OCI-LY3 (cell line): ENCODE measurements around the gene MCAM.

Experiments
- H2AFZ ChIP-seq: fragments of 200-600, 300-600 bp; shearing (Covaris generic); 2 replicates; pipeline ENCODE4 v1.6.0; 2014; ENCODE audit warnings: antibody characterized with exemption, low read depth, low read length
- H3K27ac ChIP-seq: fragments of 200-600, 300-600 bp; sonication (generic); 2 replicates; pipeline ENCODE4 v1.5.1; 2014; ENCODE audit warnings: mild to moderate bottlenecking, low read length, moderate library complexity, mixed read lengths
- H3K27me3 ChIP-seq: fragments of 200-600, 300-600 bp; sonication (generic); 2 replicates; pipeline ENCODE4 v1.6.1; 2014; ENCODE audit warnings: low read depth, low read length, mixed read lengths
- H3K36me3 ChIP-seq: fragments of 200-600, 300-600 bp; sonication (generic); replicated peaks from 2 replicates; pipeline ENCODE3; 2014; ENCODE audit warnings: low read depth, low read length, mixed read lengths
- H3K4me1 ChIP-seq: fragments of 300-600, 200-600 bp; sonication (generic); 2 replicates; pipeline ENCODE4 v1.6.1; 2014; ENCODE audit warnings: low read length, mixed read lengths
- H3K4me2 ChIP-seq: fragments of 200-600, 300-600 bp; sonication (generic); 2 replicates; pipeline ENCODE4 v1.6.1; 2014; ENCODE audit warnings: low read length, mixed read lengths
- H3K4me3 ChIP-seq: fragments of 300-600, 200-600 bp; sonication (generic); 2 replicates; pipeline ENCODE4 v1.5.1; 2014; ENCODE audit warnings: antibody characterized with exemption, mild to moderate bottlenecking, low read length, moderate library complexity
- H3K79me2 ChIP-seq: fragments of 300-600, 200-600 bp; shearing (Covaris generic); 2 replicates; pipeline ENCODE4 v1.6.1; 2014; ENCODE audit warnings: mild to moderate bottlenecking, low read length, mixed read lengths
- H3K9ac ChIP-seq: fragments of 300-600, 200-600 bp; shearing (Covaris generic); 2 replicates; pipeline ENCODE4 v1.6.0; 2014; ENCODE audit warnings: mild to moderate bottlenecking, low read length, moderate library complexity
- H3K9me3 ChIP-seq: fragments of 200-600, 300-600 bp; shearing (Covaris generic); 2 replicates; pipeline ENCODE4 v1.6.1; 2014; ENCODE audit warnings: low read length, mixed read lengths; ENCODE audit not compliant: insufficient read depth
- H4K20me1 ChIP-seq: fragments of 200-600, 300-600 bp; sonication (generic); 2 replicates; pipeline ENCODE4 v1.6.1; 2016; ENCODE audit warnings: low read length, mixed read lengths; ENCODE audit not compliant: insufficient read depth
- CTCF ChIP-seq: fragments of 200-600, 300-600 bp; sonication (generic); IDR thresholded peaks from 2 replicates; pipeline ENCODE4 v1.5.1; 2014; ENCODE audit warnings: antibody characterized with exemption, low read length, low read depth
- EZH2phosphoT487 ChIP-seq: fragments of 200-600 bp; shearing (Covaris generic); IDR thresholded peaks from 2 replicates; pipeline ENCODE4 v1.6.1; 2018; ENCODE audit warnings: antibody characterized with exemption, mixed run types, low read depth

Gene MCAM

GRCh38 chr11:119363081-119363850, 46.3 kb upstream of the MCAM start:
- Histone ChIP-seq H4K20me1 (no peaks in the 10 kb centered on the region), H3K4me1 (peaks cover 17% of the 10 kb centered on the region), H3K27ac (no peak overlapping the region), H3K9me3 (no peaks in the 10 kb centered on the region), H2AFZ (no peak overlapping the region), H3K4me2 (no peak overlapping the region), H3K4me3 (no peak overlapping the region), H3K9ac (no peak overlapping the region), H3K36me3 (no peaks in the 10 kb centered on the region), H3K79me2 (no peaks in the 10 kb centered on the region), H3K27me3 (peaks cover 10% of the 10 kb centered on the region)
- no peak for TF ChIP-seq EZH2phosphoT487
- TF ChIP-seq CTCF = no peak

GRCh38 chr11:119362741-119363080, 45.8 kb upstream of the MCAM start:
- no peak overlapping the region for H2AFZ ChIP-seq
- H3K4me3 ChIP-seq = no peak overlapping the region
- H3K4me2 ChIP-seq = no peak overlapping the region
- peaks cover 17% of the 10 kb centered on the region for H3K4me1 ChIP-seq
- no peaks in the 10 kb centered on the region for H4K20me1 ChIP-seq
- no peak overlapping the region for H3K9ac ChIP-seq
- H3K36me3 ChIP-seq = no peaks in the 10 kb centered on the region
- H3K9me3 ChIP-seq = no peaks in the 10 kb centered on the region
- H3K79me2 ChIP-seq = no peaks in the 10 kb centered on the region
- H3K27me3 ChIP-seq = peaks cover 5% of the 10 kb centered on the region; the same call in 1 of the 2 replicates
- TF ChIP-seq CTCF (no peak), EZH2phosphoT487 (no peak)
- no peak overlapping the region for H3K27ac ChIP-seq

DNA sequence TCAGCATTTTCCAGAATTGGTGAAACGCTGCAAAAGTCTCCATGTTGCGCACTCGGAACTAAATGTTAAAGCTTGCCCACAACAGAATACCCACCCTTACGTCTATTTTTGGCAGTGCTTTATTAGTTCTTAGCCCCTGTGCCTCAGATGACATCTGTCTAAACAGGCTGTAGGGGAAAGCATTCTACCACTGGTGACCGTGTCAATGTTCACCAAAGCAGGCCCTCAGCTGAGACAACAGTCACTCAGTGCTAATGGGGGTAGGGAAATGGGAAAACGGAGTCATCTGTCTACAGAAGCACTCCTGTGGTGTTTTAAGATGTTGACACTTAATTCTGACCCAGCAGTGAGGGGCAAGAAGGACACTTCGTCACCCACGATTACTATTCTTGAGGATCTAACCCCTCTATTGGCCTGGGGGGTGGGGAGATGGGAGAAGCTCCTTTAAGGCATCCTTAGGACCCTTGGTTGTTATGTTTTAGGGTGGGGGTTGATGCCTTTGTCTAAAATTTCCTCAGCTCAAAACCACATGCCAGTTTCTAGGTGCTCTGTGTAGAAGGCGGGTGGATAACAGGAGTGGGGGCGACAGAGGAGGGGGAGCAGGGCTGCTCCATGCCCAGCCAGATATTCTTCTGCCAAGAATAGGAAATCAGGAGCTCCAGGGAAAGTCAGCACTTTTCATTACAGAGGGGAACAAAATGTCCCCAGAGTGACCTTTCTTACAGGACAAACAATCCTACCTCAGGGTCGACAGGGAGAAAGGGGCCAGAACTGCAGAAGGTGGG, 45.2 kb upstream of the MCAM start:
- H3K9me3 ChIP-seq = no peaks in the 10 kb centered on the region
- no peak for TF ChIP-seq CTCF
- no peak for TF ChIP-seq EZH2phosphoT487

GRCh38 chr11:119361056-119361787, 44.3 kb upstream of the MCAM start:
- H3K4me2 ChIP-seq = no peak overlapping the region
- no peak overlapping the region for H2AFZ ChIP-seq
- no peak overlapping the region for H3K4me3 ChIP-seq
- H3K36me3 ChIP-seq = no peaks in the 10 kb centered on the region
- TF ChIP-seq CTCF (no peak), EZH2phosphoT487 (no peak)
- H3K79me2 ChIP-seq = no peaks in the 10 kb centered on the region
- H3K27me3 ChIP-seq = no peaks in the 10 kb centered on the region
- H4K20me1 ChIP-seq = no peaks in the 10 kb centered on the region
- H3K27ac ChIP-seq = no peak overlapping the region
- H3K4me1 ChIP-seq = peaks cover 17% of the 10 kb centered on the region
- no peak overlapping the region for H3K9ac ChIP-seq
- no peaks in the 10 kb centered on the region for H3K9me3 ChIP-seq

More for the DNA sequence above, 45.2 kb upstream of the MCAM start:
- no peak overlapping the region for H3K27ac ChIP-seq
- no peak overlapping the region for H3K9ac ChIP-seq
- H3K27me3 ChIP-seq = no peaks in the 10 kb centered on the region
- H3K4me1 ChIP-seq = peaks cover 17% of the 10 kb centered on the region
- H3K4me3 ChIP-seq = no peak overlapping the region
- H2AFZ ChIP-seq = no peak overlapping the region
- H4K20me1 ChIP-seq = no peaks in the 10 kb centered on the region
- H3K4me2 ChIP-seq = no peak overlapping the region
- H3K79me2 ChIP-seq = no peaks in the 10 kb centered on the region
- H3K36me3 ChIP-seq = no peaks in the 10 kb centered on the region
